NCI-H2171 (cell line): ENCODE measurements around the gene BMPR1B.
A peak's percentile ranks its signal among the peaks of the same experiment; 100 is the strongest.
"Not testable (repeated sequence)": the region's sequence is repeated elsewhere in the genome, so short reads cannot be mapped to it uniquely, and the experiment has no call there.

ENCODE experiments used
- DNase-seq: peaks from one replicate; lab custom pipeline; 2025; lab: John Stamatoyannopoulos, UW

Gene BMPR1B

DNA sequence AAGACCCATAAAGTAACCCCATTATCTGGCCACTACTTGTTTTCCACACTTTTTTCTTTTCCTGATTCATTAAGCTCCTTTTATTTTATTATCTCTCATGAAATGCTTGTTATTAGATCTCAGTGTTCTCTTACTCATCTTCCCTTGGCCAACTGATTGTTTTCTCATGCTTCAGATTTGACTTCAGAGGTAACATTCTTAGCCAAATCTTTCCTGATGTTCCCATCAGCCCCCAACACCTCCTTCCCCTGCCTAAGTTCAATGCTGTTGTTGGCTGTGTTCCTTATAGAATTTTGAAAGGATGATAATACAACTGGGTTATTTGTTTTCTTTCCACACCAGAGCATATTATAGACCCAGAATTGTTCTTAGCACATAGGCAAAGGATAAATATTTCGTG is 75.6 kb downstream of the BMPR1B start:
- no peak for DNase-seq

GRCh38 chr4:94834501-94834900 is 76.7 kb downstream of the BMPR1B start:
- DNase-seq, result no peak

GRCh38 chr4:94841166-94841863 is 83.6 kb downstream of the BMPR1B start:
- DNase-seq, result not testable (repeated sequence)

DNA sequence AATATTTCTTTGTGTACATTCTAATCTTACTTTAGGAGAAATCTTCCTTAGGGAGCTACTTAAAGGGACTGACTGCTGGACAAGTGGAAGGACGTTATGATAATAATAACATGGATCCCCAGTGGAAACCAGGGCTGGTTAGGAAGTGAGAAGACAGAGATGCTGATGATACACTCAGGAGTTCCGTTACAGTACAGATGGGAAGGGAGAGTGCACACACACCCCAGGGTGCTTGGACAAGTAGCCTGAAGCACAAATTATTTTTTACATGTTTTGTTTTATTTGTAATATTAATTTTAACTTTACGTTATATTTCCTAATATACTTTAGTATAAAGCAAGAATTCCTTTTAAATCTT is 84.1 kb downstream of the BMPR1B start:
- no peak for DNase-seq

GRCh38 chr4:94843216-94843615 is 85.5 kb downstream of the BMPR1B start:
- peak; percentile 6 for DNase-seq

DNA sequence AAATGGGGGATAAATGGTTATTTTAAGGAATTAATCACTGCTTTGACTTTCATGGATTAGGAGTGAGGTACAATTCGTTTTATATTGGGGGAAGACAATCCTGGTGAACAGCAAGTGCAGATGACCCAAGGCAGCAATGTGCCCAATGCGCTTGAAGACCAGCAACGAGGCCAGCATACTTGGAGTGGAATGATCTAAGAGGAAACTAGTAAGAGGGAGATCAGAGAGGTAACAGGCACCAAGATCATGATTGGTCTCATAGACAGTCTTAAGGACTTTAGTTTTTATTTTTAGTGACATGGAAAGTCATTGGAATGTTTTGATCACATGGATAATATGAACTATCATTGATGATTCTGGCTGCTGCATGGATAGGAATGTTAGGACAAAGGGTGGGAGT is 90.6 kb downstream of the BMPR1B start:
- DNase-seq, result no peak

DNA sequence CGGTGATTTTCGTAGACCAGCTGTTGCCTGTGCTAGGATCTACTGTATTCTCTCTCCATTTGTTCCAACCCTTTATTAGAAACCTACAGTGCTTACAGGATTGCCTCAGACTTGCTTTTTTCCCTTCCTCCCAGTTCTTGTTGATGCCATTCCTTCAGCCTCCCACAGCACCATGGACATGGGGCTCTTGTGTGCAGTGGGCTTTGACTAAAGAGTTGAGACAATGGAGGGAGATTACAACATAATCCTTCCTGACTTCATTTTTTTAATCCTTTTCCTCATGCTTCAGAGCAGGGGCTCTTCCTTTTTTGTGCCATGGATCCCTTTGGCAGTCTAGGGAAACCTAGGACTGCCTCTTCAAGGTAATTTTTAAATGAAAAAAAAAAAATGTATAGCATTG is 92.1 kb downstream of the BMPR1B start:
- DNase-seq, result no peak

- no peak for DNase-seq
Measured at GRCh38 chr4:94852616-94853015, 94.9 kb downstream of the BMPR1B start.

- DNase-seq, result no peak
Measured at GRCh38 chr4:94856030-94856429, 98.3 kb downstream of the BMPR1B start.

GRCh38 chr4:94870146-94870545 is 112.4 kb downstream of the BMPR1B start:
- DNase-seq, result no peak

GRCh38 chr4:94871644-94872305 is 114.0 kb downstream of the BMPR1B start:
- DNase-seq, result no peak

DNA sequence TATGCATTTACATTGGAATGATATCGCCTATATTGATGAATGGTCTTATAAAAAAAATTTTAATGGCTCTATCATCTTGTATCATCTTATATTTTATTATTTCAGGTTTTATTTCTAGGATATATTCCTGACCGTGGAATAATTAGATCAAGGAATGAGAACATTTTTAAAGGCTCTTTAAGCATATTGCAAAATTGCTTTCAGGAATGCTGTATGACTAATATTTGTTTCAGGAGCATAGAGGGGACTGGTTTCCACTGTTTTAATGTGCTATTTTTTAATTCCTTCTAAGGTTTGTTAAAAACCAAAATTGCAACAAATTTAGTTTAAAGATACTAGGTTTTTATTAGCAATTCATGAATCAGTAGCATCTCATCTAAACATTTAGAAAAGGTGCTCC is 120.2 kb downstream of the BMPR1B start:
- DNase-seq, result no peak

DNA sequence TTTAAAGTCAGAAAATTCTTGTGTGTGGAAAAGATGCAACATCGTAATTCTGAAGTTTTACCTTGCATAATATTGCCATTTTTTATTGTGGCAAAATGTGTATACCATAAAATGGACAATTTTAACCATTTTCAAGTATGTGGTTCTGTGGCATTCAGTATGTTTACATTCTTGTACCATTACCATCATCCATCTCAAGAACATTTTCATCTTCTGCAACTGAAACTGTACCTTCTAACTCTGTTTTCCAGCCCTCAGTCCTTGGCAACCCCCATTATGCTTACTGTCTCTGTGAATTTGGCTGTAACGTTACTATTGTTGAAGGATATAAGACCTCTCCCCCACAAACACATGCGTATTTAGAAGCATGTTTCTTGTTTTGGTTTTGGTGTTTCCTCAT is 123.2 kb downstream of the BMPR1B start:
- no peak for DNase-seq

- no peak for DNase-seq
Measured at GRCh38 chr4:94882756-94883155, 125.0 kb downstream of the BMPR1B start.

GRCh38 chr4:94887027-94887426 is 129.3 kb downstream of the BMPR1B start:
- no peak for DNase-seq

DNA sequence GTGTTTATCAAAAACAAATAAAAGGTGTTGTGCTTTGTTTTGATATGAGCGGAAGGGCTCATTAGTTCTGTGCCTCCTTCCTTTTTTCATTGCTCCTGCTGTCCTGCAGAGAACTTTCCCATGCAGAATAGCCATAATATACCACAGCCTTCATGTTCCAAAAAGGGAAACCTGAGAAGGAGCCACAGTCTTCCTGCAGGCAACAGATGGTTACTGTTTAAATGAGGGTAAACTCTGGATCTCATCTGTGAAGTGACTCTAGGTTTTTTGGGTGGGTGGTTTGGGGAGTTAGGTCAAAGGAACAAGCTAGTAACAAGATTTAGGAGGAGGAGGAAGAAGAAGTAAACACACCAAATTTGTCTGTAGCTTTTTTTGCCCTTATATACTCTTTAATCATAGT is 131.8 kb downstream of the BMPR1B start:
- DNase-seq, result peak; percentile 15

GRCh38 chr4:94889946-94890345 is 132.2 kb downstream of the BMPR1B start:
- no peak for DNase-seq

- DNase-seq, result no peak
Measured at GRCh38 chr4:94890579-94890978, 132.8 kb downstream of the BMPR1B start.

- no peak for DNase-seq
Measured at GRCh38 chr4:94892051-94892450, 134.3 kb downstream of the BMPR1B start.

GRCh38 chr4:94895081-94895480 is 137.3 kb downstream of the BMPR1B start:
- DNase-seq, result no peak

DNA sequence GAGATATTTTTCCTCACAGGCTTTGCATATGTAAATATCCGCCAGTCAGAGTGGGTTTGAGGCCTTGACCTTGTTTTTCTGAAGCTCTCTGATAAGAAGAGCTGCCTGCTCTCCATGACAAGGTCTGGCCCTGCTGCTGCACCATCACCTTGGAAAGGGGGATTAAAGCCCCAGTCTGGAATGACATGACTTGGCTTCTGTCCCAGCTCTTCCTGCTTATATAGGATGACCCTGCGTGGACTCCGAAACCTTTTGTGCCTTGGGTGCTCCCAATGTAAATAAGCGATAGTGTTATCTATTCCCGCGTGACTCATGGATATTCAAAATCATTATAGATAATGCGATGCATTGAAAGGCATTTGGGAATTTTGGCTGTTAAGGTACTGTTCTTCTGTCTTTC is 139.3 kb downstream of the BMPR1B start:
- DNase-seq, result no peak

- DNase-seq, result no peak
Measured at GRCh38 chr4:94905511-94905910, 147.8 kb downstream of the BMPR1B start.

GRCh38 chr4:94909645-94910044 is 151.9 kb downstream of the BMPR1B start:
- DNase-seq, result no peak

DNA sequence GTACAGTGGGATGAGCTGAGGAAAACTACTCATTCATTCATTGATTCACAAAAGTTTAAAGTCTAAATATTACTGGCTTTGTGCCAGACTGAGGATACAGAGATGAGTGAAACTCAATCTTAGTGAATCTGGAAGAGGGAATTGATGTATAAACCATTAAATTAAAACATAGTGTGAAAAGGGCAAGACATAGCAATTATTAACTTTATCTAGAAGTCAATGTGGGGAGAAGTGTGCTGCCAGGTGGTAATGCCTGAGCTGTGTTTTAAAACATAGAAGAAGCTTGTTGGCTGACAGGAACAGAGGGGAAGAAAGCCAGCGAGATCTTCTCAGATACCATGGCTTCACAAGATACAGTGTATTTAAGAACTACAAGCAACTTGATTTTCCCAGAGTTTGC is 153.4 kb downstream of the BMPR1B start:
- no peak for DNase-seq
